ENCODE measurements around the gene EFHD1. TPM values are rescaled to one million over a fixed set of nuclear protein-coding genes. Genes with fewer than 3 reads are reported as not detected.

The EFHD1 gene
- total and polyA plus RNA-seq, 2 experiments from 2014 or later, result 3.4 to 6.4 TPM

- TF ChIP-seq POLR2AphosphoS5 (IDR thresholded peaks at IDR 0.05; ENCODE audit: low read depth), result no peak
- no peak for TF ChIP-seq ZNF331 (CRISPR knock-in tag; IDR thresholded peaks at IDR 0.05; ENCODE audit: low read depth)
- no peak for TF ChIP-seq ZNF114 (CRISPR knock-in tag; IDR thresholded peaks at IDR 0.05)
- TF ChIP-seq NANOG (IDR thresholded peaks at IDR 0.05; ENCODE audit: borderline replicate concordance), result no peak
- no peak for TF ChIP-seq ETS1 (IDR thresholded peaks at IDR 0.05)
- no peak for TF ChIP-seq REST (IDR thresholded peaks at IDR 0.05; ENCODE audit: unreplicated experiment)
- TF ChIP-seq CTCF (conservative IDR thresholded peaks at IDR 0.05; ENCODE audit: low read depth in 2 of 2), result no peak
- no peak for TF ChIP-seq EZH2 (IDR thresholded peaks at IDR 0.05; ENCODE audit: low read depth, unreplicated experiment)
- TF ChIP-seq ZNF462 (CRISPR knock-in tag; IDR thresholded peaks at IDR 0.05), result no peak
- TF ChIP-seq JUNB (IDR thresholded peaks at IDR 0.05; ENCODE audit: unreplicated experiment), result no peak
- TF ChIP-seq EZH2phosphoT487 (IDR thresholded peaks at IDR 0.05; ENCODE audit: unreplicated experiment), result no peak
- no peak for TF ChIP-seq STAT1 (IDR thresholded peaks at IDR 0.05; ENCODE audit: unreplicated experiment)
- no peak for TF ChIP-seq CREB1 (CRISPR knock-in tag; IDR thresholded peaks at IDR 0.05; ENCODE audit: low read depth)
- no peak overlapping the region for H3K4me3 ChIP-seq
- H2AFZ ChIP-seq, result no peak overlapping the region
- H3K9me2 ChIP-seq (ENCODE audit: insufficient read depth), result no peaks in the 10 kb centered on the region
- Mint-ChIP-seq H3K4me3 (no peak overlapping the region), H3K4me1 (no peaks in the 10 kb centered on the region; the same call in 1 of the 3 replicates), H3K9me3 (no peaks in the 10 kb centered on the region), H3K27ac (no peak overlapping the region), H3K27me3 (ENCODE audit: insufficient read depth, low read depth, poor library complexity) (peaks cover 11% of the 10 kb centered on the region), H3K36me3 (ENCODE audit: low read depth) (no peaks in the 10 kb centered on the region)
- no peaks in the 10 kb centered on the region for H3K27me3 ChIP-seq (ENCODE audit: insufficient read depth)
- H3K27ac ChIP-seq (ENCODE audit: low read depth), result no peak overlapping the region
- no peaks in the 10 kb centered on the region for H3F3A ChIP-seq (replicated peaks; ENCODE audit: low read depth)
- no peak overlapping the region for H3K4me2 ChIP-seq
- peaks cover 13% of the 10 kb centered on the region; the same call in 1 of the 2 replicates for H3K4me1 ChIP-seq (ENCODE audit: insufficient read depth)
- ATAC-seq (no peak), DNase-seq (ENCODE audit: low spot score) (no peak)
- H3K36me3 ChIP-seq (ENCODE audit: insufficient read depth), result no peaks in the 10 kb centered on the region
- H4K20me1 ChIP-seq (replicated peaks; ENCODE audit: insufficient read depth), result no peaks in the 10 kb centered on the region
- no peaks in the 10 kb centered on the region for H3K79me2 ChIP-seq (replicated peaks; ENCODE audit: insufficient read depth)
Measured at GRCh38 chr2:232652505-232652851, 19.1 kb downstream of the EFHD1 start.

Measured in GM23338 (cell line).